ENCODE measurements around the gene NKD2.

NKD2 gene

DNA sequence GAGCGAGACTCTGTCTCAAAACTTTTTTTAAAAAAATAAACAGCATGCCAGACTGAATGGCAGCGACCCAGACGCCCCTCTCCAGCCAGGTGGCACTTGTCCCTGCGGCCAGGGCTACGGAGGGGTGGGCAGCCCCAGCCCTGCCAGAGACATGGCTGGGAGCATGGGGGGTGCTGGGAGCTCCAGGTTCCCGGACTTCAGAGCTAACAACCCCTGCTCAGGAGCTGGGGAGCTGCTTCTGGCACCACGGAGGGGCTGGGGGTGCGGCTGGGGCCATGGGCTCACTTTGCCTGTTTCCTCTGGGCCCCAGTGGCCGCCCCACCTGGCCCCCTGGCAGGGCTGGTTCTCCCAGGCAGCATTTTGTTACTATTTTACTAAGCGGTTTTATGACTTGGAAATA, 53.3 kb downstream of the NKD2 start:
- DNase-seq (ENCODE audit: low read depth, low spot score) = no peak
- Histone ChIP-seq H3K4me1 (ENCODE audit: insufficient read depth, insufficient read length) (no peaks in the 10 kb centered on the region), H3K9ac (ENCODE audit: insufficient read length, low read depth) (no peak overlapping the region), H3K9me3 (ENCODE audit: insufficient read depth, low read length) (no peaks in the 10 kb centered on the region), H3K27me3 (ENCODE audit: insufficient read depth, insufficient read length) (no peaks in the 10 kb centered on the region), H3K4me3 (ENCODE audit: insufficient read length, low read depth) (no peak overlapping the region), H3K36me3 (ENCODE audit: insufficient read depth, insufficient read length, low read length) (peaks cover 54% of the 10 kb centered on the region)
- TF ChIP-seq SUZ12 (IDR thresholded peaks at IDR 0.05; ENCODE audit: extremely low read depth, insufficient read depth, insufficient read length) (no peak), YY1 (IDR thresholded peaks at IDR 0.05; ENCODE audit: insufficient read depth, insufficient read length) (no peak), ZNF274 (IDR thresholded peaks at IDR 0.05; ENCODE audit: low read depth, low read length) (no peak)

DNA sequence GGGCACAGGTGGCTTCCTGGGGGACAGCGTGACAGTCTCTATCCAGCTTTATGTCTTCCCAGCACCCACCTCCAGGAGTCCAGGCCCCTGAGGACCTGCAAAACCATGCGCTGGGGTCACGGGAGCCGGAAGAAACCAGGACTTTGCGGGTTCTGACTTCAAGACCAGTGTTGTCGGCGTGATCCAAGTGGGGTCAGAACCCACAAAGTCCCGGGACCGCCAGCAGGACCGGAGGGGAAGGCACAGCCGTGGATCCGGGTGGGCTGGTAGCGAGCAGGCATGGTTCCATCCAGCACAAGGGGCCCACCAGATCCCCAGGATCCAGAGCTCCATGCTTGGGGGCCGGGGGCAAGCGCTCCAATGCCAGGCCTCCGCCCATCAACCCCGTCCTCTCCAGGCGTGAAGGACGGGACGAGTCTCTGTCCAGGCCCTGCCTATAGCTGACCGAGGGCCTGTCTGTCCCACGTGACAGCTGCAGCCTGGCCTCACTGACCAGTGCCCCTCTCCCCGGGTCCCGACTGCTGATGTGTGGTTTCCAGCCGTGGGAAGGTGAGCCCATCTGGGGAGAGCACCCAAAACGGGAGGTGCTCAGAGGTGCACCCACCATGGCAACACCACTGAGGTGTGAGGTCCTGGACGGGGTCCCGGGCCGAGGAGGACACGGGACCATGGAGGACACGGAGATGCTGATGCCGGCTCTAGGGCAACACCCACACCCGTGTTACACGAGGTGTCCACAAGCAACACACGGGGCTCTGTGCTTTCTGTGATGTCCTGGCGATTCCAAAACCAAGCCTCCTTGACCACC, 54.4 kb downstream of the NKD2 start:
- H3K27me3 ChIP-seq (ENCODE audit: insufficient read depth, insufficient read length) = no peaks in the 10 kb centered on the region
- TF ChIP-seq YY1 (IDR thresholded peaks at IDR 0.05; ENCODE audit: insufficient read depth, insufficient read length) = no peak
- no peak for TF ChIP-seq SUZ12 (IDR thresholded peaks at IDR 0.05; ENCODE audit: extremely low read depth, insufficient read depth, insufficient read length)
- no peak for TF ChIP-seq ZNF274 (IDR thresholded peaks at IDR 0.05; ENCODE audit: low read depth, low read length)
- no peak overlapping the region for H3K4me3 ChIP-seq (ENCODE audit: insufficient read length, low read depth)
- DNase-seq (ENCODE audit: low read depth, low spot score) = no peak
- peaks cover 2% of the 10 kb centered on the region for H3K4me1 ChIP-seq (ENCODE audit: insufficient read depth, insufficient read length)
- H3K36me3 ChIP-seq (ENCODE audit: insufficient read depth, insufficient read length, low read length) = peaks cover 45% of the 10 kb centered on the region
- no peak overlapping the region for H3K9ac ChIP-seq (ENCODE audit: insufficient read length, low read depth)
- no peaks in the 10 kb centered on the region for H3K9me3 ChIP-seq (ENCODE audit: insufficient read depth, low read length)

DNA sequence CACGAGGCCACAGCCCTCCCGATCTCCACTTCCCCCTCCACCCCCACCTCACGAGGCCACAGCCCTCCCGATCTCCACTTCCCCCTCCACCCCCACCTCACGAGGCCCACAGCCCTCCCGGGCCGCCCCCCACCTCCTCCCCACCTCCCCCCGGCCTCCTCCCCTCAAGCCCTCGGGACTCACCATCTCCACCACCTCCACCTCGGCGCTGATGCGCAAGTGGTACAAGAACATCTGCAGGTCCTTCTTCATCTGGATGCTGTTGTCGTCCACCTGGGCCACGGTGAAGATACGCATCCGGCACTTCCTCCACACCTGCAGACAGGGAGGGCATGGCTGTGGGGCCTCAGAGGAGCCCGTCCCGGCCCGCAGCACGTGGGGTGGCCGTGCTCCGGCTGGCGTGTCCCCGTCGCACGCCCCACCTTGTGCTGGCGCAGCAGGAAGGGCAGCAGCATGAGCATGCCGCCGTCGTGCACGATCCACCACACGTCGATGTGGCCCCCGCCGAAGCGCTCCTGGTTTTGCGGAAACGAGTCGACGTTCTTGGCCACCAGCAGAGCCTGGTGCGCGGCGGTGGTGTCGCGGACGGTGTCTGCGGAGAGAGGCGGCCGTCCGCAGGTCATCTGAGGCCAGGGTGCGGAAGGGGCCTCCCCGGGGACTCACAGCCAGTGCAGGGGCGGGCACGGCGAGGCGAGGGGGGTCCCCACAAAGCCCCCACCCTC, 55.2 kb downstream of the NKD2 start:
- Histone ChIP-seq H3K4me3 (ENCODE audit: insufficient read length, low read depth) (no peak overlapping the region), H3K27me3 (ENCODE audit: insufficient read depth, insufficient read length) (no peaks in the 10 kb centered on the region), H3K9me3 (ENCODE audit: insufficient read depth, low read length) (no peaks in the 10 kb centered on the region), H3K36me3 (ENCODE audit: insufficient read depth, insufficient read length, low read length) (peaks cover 48% of the 10 kb centered on the region), H3K9ac (ENCODE audit: insufficient read length, low read depth) (no peak overlapping the region), H3K4me1 (ENCODE audit: insufficient read depth, insufficient read length) (peaks cover 2% of the 10 kb centered on the region)
- TF ChIP-seq SUZ12 (IDR thresholded peaks at IDR 0.05; ENCODE audit: extremely low read depth, insufficient read depth, insufficient read length) = no peak
- no peak for TF ChIP-seq YY1 (IDR thresholded peaks at IDR 0.05; ENCODE audit: insufficient read depth, insufficient read length)
- no peak for TF ChIP-seq ZNF274 (IDR thresholded peaks at IDR 0.05; ENCODE audit: low read depth, low read length)
- DNase-seq (ENCODE audit: low read depth, low spot score) = no peak

DNA sequence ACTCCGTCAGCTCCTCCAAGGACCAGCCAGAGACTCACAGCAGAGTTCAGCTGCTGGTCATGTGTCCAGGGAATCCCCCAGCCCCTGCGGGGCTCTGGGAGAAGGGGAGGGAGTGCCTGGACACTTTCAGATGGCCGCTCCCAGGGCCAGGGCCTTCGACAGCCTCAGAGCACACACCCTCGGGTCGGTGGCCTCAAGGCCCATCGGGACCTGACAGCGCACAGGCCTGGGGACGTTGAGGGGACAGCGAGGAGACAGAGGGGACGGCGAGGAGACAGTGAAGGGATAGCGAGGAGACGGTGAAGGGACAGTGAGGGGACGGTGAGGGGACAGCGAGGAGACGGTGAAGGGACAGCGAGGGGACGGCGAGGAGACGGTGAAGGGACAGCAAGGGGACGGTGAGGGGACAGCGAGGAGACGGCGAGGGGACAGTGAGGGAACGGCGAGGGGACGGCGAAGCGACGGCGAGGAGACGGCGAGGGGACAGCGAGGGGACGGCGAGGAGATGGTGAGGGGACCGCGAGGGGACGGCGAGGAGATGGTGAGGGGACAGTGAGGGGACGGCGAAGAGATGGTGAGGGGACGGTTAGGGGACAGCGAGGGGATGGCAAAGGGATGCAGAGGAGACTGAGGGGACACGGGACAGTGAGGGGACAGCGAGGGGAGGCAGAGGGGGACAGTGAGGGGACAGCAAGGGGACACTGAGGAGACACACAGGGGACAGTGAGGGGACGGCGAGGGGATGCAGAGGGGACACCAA, 56.0 kb downstream of the NKD2 start:
- H3K4me1 ChIP-seq (ENCODE audit: insufficient read depth, insufficient read length) = peaks cover 2% of the 10 kb centered on the region
- no peak for DNase-seq (ENCODE audit: low read depth, low spot score)
- peaks cover 46% of the 10 kb centered on the region for H3K36me3 ChIP-seq (ENCODE audit: insufficient read depth, insufficient read length, low read length)
- H3K4me3 ChIP-seq (ENCODE audit: insufficient read length, low read depth) = no peak overlapping the region
- H3K9me3 ChIP-seq (ENCODE audit: insufficient read depth, low read length) = no peaks in the 10 kb centered on the region
- H3K9ac ChIP-seq (ENCODE audit: insufficient read length, low read depth) = no peak overlapping the region
- TF ChIP-seq ZNF274 (IDR thresholded peaks at IDR 0.05; ENCODE audit: low read depth, low read length) (no peak), YY1 (IDR thresholded peaks at IDR 0.05; ENCODE audit: insufficient read depth, insufficient read length) (no peak), SUZ12 (IDR thresholded peaks at IDR 0.05; ENCODE audit: extremely low read depth, insufficient read depth, insufficient read length) (no peak)
- no peaks in the 10 kb centered on the region for H3K27me3 ChIP-seq (ENCODE audit: insufficient read depth, insufficient read length)

DNA sequence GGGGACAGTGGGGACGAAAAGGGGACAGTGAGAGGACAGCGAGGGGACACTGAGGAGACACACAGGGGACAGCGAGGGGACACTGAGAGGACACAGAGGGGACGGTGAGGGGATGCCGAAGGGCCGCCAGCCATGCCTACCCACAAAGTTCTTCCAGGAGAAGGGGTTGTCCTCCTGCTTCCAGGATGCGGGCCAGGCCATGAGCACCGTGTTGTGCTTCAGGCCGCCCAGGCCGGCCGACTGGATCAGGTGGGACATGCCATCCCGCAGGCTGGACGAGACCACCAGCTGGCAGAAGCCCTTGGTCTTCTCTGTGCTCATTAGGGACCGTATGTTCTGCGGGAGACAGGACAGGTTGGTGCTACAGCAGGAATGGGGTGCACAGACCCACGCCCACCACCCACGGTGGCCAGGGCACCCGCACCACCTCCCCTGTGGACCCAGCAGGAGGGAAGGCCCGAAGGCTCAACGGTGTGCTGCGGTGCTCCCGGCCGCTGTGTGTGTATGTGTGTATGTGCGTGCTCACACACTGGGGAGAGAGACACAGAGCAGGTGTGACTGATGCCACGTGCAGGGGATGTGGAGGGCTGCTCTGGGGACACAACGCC, 56.6 kb downstream of the NKD2 start:
- no peaks in the 10 kb centered on the region for H3K9me3 ChIP-seq (ENCODE audit: insufficient read depth, low read length)
- no peak overlapping the region for H3K4me3 ChIP-seq (ENCODE audit: insufficient read length, low read depth)
- peaks cover 40% of the 10 kb centered on the region for H3K36me3 ChIP-seq (ENCODE audit: insufficient read depth, insufficient read length, low read length)
- peaks cover 2% of the 10 kb centered on the region for H3K4me1 ChIP-seq (ENCODE audit: insufficient read depth, insufficient read length)
- H3K27me3 ChIP-seq (ENCODE audit: insufficient read depth, insufficient read length) = no peaks in the 10 kb centered on the region
- no peak overlapping the region for H3K9ac ChIP-seq (ENCODE audit: insufficient read length, low read depth)
- DNase-seq (ENCODE audit: low read depth, low spot score) = no peak
- TF ChIP-seq SUZ12 (IDR thresholded peaks at IDR 0.05; ENCODE audit: extremely low read depth, insufficient read depth, insufficient read length) (no peak), ZNF274 (IDR thresholded peaks at IDR 0.05; ENCODE audit: low read depth, low read length) (no peak), YY1 (IDR thresholded peaks at IDR 0.05; ENCODE audit: insufficient read depth, insufficient read length) (no peak)

DNA sequence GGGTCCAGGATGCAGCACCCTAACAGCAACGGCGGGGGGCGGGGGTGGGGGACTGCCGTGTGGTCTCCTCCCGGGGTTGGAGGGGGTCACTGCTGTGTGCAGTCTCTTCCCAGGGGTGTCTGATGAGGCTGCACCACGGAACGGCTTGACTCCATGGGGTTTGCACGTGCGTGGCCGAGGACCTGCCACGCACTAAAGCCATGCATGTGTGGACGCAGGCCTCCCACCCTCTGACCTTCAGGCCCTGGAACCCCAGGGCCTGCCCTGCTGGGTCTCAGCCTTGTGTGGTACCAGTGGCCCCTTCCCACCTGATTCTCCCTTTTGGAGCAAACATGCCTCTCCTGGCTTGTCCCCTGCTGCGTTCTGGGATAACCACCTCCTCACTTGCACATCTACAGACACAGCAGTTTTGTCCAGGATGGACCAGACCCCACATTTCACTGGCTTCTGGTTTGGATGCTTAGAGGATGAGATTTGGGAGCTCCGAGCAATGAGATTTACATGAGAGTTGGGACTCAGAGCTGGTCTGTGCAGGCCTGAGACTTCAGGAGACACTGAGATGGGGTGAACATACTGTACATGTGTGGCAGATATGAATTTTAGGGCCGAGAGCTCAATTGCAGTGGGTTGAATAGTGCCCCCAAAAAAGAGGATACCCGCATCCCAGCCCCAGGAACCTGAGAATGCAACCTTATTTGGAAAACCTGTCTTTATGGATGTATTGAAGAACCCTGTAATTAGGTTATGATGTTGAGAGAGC, 57.5 kb downstream of the NKD2 start:
- TF ChIP-seq SUZ12 (IDR thresholded peaks at IDR 0.05; ENCODE audit: extremely low read depth, insufficient read depth, insufficient read length) (no peak), ZNF274 (IDR thresholded peaks at IDR 0.05; ENCODE audit: low read depth, low read length) (no peak), YY1 (IDR thresholded peaks at IDR 0.05; ENCODE audit: insufficient read depth, insufficient read length) (no peak)
- DNase-seq (ENCODE audit: low read depth, low spot score) = no peak
- H3K9me3 ChIP-seq (ENCODE audit: insufficient read depth, low read length) = no peaks in the 10 kb centered on the region
- H3K9ac ChIP-seq (ENCODE audit: insufficient read length, low read depth) = no peak overlapping the region
- H3K27me3 ChIP-seq (ENCODE audit: insufficient read depth, insufficient read length) = no peaks in the 10 kb centered on the region
- peaks cover 39% of the 10 kb centered on the region for H3K36me3 ChIP-seq (ENCODE audit: insufficient read depth, insufficient read length, low read length)
- no peak overlapping the region for H3K4me3 ChIP-seq (ENCODE audit: insufficient read length, low read depth)
- H3K4me1 ChIP-seq (ENCODE audit: insufficient read depth, insufficient read length) = peaks cover 2% of the 10 kb centered on the region
